Measurements from ENCODE around the gene FER.

DNA sequence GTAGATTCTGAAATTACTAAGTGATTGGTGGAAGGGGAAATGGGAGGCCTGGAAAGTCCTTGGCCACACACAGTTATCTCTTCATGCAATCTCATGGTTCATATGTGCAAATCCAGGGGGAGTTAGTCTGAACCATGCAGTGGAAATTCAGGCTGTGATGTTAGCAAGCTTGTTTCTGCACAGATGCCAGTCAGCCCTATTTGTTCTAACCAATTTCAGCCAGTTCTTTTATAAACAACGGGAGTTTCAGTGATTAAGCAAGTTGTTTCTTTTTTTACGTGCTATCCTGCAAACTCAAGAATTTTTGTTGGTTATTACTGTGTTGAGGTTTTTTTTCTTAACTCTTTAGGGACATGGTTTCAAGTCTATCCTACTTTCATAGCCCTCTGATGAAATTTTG, 298.0 kb downstream of the FER start:
- TF ChIP-seq, protein P1, sequence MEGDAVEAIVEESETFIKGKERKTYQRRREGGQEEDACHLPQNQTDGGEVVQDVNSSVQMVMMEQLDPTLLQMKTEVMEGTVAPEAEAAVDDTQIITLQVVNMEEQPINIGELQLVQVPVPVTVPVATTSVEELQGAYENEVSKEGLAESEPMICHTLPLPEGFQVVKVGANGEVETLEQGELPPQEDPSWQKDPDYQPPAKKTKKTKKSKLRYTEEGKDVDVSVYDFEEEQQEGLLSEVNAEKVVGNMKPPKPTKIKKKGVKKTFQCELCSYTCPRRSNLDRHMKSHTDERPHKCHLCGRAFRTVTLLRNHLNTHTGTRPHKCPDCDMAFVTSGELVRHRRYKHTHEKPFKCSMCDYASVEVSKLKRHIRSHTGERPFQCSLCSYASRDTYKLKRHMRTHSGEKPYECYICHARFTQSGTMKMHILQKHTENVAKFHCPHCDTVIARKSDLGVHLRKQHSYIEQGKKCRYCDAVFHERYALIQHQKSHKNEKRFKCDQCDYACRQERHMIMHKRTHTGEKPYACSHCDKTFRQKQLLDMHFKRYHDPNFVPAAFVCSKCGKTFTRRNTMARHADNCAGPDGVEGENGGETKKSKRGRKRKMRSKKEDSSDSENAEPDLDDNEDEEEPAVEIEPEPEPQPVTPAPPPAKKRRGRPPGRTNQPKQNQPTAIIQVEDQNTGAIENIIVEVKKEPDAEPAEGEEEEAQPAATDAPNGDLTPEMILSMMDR (conservative IDR thresholded peaks at IDR 0.05) = no peak
- no peak for TF ChIP-seq ZFX (IDR thresholded peaks at IDR 0.05)
